Measurements from ENCODE around the gene TMTC1.

The TMTC1 gene

DNA sequence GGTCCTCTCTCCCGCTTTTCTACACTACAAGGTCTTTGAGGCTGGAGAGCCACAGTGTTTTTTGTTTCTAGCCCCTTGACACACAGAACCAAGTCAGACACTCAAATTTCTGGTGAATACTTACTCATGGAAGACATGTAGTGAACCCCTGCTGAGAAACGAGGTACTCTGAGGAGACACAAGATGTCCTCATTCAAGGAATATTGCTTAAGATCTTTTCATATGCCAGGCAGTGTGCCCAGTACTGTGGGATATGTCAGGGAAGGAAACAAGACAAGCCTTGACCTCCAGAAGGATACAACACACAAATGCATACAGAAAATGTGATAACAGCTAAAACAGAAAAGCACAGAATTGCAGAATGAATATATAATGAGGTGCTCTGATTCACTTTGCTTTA is 75.9 kb downstream of the TMTC1 start:
- DNase-seq, result no peak

DNA sequence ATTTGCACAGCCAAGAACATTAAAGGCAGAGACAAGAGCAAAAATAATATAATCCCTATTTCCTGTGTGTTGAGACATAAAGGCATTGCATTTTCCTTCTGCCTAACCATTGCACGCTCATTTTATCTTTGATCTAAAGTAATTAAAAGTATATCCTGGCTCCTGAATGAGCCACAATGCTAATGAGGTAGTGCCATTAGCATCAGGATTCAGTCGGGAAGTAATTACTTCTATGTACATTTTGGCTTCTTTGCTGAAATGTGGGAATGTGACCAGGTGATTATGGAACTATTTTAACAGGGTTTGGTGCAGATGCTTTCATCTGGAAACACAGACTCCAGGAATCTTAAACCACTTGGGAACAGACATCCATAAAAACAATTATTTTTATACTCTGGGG is 77.4 kb downstream of the TMTC1 start:
- no peak for DNase-seq

DNA sequence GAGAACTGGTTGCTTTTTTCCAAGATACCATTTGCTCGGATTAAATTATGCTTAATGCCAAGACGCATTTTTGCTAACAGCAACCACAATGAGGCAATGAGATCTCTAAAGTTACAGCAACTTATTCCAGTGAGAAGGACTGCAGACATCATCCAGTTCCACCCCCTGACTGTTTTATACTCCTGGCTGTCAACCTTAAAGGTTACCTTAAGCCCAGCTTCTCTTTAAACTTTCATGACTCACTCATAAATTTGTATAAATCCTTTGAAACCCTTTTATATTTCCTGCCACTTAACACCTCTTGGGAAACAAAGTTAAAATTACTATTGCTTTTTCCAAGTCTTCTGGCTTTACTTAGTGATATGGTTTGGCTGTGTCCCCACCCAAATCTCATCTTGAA is 80.2 kb downstream of the TMTC1 start:
- DNase-seq, result no peak

DNA sequence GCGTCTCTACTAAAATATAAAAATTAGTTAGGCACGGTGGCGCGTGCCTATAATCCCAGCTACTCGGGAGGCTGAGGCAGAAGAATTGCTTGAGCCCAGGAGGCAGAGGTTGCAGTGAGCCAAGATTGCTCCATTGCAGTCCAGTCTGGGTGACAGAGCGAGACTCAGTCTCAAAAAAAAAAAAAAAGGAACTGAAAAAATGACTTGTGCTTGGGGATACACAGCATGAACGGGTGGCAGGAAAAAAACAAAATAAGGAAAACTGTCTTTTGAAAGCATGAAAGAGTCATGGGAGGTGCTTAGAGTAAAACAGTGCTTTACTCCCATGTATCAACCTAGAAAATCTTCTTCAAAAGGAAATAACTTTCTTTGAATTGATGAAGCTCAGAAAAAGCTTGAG is 80.8 kb downstream of the TMTC1 start:
- no peak for DNase-seq

DNA sequence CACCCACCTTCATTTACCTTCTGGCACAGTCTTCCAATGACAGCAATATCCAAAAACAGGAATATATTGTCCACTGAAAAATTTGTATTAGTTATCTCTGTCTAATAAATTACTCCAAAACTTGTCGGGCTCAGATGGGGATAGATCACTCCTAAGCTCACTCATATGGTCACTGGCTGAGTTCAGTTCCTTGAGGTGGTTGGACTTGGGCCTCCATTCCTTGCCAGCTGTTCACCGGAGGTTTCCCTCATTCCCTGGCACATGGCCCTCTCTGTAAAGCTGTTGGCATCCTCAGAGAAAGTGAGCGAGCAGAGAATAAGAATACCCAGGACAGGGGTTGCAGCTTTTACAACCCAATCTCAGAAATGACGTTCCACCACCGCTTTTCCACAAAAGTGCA is 81.5 kb downstream of the TMTC1 start:
- no peak for DNase-seq

DNA sequence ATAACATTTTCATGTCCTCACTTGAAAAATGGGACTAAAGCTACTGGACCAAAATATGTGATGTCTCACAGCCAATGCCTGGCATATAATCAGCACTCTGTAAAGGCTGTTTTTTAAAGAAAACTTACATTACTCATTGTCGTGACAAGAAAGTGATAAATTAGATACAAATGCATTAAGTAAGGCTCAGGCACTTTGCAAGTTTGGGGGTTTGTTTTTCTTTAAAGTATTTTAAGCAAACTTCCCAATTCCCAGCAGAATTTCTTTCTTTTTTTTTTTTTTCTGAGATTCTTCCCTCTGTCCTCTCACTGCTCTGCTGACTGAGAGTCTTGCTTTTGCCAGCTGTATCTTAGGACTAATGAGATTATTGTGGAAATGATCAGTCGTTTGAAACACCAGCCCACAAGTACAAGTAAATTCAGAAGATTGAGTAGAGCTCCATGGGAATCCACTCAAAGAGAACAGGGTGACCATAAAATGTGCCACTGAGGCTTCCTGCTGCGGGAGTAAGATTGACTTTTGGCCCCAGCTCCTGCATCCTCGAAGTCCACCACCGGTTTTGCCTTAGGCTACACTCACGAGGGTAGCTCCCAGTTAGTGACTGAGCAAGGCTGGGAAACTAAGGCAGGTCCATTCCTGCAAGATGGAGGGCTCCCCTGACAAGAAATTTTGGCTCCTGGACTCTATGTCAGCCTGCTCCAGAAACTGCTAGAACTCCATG is 82.8 kb downstream of the TMTC1 start:
- no peak for DNase-seq

DNA sequence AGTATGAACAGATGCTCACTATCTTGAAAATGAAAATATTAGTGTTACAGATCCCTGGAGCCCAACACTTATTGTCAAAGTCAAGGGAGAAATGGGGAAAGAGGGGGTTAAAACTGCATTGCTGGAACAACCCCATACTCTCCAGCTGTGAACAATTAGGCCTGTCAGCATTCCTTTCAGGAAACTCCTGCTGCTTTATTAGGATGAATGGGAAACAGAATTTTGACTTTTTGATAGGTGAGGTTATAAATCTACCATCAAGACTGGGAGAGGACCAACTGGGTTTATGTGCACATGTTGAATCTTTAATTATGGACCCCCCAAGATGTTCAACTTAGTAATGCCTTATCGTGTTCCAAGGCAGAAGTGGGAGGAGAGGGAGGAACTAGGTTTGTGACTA is 85.0 kb downstream of the TMTC1 start:
- DNase-seq, result no peak

DNA sequence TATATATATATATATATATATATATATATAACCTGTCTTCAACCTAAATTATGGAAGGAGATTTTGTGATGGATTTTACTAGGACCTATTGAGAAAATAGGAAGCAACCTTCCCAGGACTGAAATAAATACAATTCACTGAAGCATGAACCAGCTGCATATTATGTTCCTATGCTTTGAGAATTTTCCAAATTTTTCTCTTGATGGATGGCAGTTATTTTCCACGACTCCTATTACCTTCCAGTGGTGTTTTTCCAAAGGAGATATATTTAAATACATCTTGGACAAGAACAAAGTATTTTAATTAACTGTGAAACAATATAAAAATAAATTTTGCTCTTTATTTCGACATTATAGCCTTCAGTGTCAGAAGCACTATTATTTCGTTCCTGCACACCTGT is 87.9 kb downstream of the TMTC1 start:
- DNase-seq, result no peak

DNA sequence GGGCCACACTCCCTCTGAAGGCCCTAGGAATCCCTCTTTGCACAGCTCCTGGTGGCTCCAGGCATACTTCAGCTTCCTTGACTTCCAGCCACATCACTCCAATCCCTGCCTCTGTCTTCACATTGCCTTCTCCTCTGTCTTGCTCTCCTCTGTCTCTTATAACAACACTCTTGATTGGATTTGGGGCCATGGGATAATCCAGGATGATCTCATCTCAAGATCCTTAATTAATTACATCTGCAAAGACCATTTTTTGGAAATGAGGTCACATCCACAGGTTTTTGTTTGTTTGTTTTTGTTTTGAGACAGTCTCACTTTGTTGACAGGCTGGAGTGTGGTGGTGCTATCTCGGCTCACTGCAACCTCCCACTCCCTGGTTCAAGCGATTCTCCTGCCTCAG is 88.7 kb downstream of the TMTC1 start:
- DNase-seq, result no peak

DNA sequence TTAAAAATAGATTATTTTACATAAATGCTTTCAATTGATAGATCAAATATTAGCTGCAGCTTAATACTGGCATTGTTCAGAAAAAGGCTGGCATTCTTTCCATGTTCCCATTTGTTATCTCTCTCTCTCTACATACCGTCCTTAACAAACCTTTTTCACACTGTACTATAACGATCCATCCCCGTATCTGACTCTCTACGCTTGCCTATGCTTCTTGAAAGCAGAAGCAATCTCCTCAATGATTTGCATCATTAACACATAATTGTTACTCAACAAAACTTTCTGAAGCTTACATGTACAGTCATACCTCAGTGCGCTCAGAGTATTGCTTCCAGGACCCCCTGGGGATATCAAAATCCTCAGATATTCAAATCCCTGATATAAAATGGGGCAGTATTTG is 89.7 kb downstream of the TMTC1 start:
- DNase-seq, result no peak

DNA sequence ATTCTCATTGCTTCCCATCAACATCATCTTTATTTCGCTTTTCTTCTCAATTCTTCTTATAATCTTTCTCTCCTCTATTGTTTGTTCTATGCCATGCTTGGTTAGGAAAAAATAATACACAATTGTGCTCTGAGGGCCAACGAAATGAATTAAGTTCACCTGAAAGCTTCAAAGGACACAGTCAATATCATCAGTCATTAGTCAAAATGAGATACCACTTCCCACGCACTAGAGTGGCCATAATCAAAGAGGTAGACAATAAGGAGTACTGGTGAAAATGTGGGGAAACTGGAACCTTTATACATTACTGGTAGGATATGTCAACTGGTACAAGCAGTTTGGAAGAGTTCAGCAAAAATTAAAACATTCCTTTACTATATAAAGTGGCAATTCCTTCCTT is 91.5 kb downstream of the TMTC1 start:
- no peak for DNase-seq

DNA sequence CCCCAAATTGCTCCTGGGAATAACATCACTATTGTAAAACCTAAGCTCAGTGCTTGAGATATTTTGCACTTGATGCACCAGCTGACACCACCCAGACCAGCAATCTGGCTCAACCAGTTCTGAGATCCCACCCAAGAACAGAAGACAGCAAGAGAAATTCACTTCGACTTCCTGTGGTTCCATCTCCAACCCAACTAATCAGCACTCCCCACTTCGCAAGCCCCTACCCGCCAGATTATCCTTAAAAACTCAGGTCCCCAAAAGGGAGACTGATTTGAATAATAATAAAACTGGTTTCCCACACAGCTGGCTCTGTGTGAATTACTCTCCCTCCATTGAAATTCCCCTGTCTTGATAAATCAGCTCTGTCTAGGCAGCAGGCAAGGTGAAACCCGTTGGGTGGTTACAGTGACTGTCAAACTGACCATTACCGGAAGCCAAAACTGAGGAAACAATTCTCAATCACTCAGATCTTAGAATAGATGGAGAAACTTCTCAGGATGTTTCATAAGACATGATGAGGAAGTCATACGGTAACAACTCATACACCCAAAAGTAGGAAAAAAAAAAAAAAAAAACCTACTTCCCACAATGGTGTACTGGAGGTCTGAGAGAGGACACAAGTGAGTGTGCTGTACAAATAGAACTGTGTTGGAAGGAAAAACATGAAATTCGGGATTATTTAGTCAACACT is 92.4 kb downstream of the TMTC1 start:
- no peak for DNase-seq

DNA sequence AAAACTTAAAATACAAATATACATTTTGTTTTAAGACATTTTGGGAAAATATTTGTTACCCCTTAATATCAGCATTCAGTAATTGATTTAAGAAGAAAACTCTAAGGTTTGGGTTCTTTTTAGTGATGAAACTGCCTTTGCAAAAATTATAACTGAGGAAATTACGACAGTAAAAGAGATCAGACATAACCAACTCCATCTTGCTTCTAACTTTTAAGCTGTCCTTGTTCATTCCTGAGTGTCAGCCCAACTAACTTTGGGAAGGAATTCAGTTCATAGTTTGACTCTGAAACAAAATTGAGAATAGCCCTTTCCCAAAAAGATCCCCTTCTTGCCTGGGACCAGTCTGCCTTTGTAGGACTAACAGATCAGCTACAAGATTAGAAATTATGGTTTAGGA is 93.0 kb downstream of the TMTC1 start:
- DNase-seq, result no peak

DNA sequence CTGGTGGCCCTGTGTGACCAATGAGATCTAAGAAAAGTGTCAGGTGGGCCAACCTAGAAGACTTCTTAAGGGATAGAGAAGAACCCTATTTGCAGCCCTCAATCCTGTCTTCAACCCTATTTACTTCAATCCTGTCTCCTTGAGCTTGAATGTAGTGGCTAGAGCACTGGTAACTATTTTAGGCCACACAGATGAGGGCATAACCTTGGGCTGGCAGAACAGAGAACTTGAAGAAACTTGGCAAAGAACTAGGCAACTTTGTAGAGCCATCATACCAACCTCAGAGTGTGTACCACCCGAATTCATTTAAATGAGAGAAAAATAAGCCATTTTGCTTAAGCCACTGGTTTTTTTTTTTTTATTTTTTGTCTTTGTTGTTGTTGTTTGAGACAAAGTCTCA is 94.8 kb downstream of the TMTC1 start:
- no peak for DNase-seq

DNA sequence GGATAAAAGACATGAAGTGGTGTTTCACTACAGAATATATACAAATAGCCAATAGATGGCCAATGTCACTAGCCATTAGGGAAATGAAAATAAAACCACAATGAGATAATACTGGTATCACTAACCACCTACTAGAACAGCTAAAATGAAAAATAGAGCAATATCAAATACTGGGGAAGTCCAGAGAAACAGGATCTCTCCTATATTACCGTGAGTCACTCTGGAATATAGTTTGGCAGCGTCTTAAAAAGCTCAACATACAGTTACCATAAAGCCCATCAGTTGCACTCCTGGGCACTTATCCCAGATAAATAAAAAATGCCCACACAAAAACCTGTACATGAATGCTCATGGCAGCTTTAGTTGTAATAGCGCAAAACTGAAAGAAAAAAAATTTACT is 101.7 kb downstream of the TMTC1 start:
- DNase-seq, result no peak

DNA sequence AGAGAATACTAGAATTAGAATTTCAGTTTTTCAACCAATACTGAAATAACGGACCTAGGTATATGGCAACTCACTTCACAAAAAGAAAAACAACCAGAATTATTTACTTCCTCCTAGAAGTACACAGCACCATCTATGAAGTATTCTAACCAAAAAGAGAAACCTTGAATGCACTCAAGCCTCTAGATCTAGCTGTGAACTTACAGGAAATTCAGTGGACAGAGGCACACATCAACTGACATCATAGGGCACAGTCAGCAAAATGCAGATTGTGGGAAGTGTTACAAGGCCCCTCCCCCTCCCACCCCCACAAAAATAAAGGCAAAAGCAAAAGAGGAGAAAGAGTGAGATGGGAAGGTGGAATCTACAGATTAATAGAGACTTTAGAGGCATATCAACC is 102.4 kb downstream of the TMTC1 start:
- DNase-seq, result no peak

DNA sequence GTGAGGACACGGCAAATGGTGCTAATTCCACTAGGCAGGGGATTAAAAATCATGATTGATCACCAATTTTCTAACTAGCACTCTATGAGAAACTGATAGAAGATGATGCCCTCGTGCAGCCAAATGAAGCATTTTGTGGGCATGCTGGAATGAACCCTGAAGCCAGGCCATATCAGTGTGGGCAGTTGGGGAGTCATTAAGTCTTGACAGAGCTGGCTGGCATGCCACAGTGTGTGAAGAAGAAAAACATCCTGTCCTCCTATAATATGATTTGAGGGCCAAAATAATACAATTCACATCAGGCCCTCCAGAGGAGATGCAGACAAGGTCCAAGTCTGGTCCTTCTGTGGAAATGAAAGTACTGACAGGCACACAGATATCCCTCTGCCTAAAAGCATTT is 107.1 kb downstream of the TMTC1 start:
- DNase-seq, result no peak

DNA sequence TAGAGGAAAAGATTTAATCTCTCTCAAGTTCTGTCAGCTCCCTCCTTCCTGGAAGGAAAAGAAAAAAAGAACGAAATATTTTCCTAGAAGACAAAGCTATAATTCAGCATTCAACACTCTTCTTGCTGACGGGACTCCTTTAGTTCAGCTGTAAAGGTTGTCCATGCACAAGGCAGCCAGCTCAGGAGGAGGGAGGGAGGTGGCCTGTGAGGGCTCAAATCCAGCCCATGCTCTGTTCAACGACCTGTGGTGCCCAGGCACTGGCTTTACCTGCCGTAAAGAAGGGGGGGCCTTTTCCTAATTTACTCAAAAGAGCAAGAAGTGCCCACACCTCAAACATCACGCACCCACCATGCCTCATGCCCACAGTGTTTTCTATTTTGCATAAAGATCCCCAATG is 109.3 kb downstream of the TMTC1 start:
- no peak for DNase-seq

DNA sequence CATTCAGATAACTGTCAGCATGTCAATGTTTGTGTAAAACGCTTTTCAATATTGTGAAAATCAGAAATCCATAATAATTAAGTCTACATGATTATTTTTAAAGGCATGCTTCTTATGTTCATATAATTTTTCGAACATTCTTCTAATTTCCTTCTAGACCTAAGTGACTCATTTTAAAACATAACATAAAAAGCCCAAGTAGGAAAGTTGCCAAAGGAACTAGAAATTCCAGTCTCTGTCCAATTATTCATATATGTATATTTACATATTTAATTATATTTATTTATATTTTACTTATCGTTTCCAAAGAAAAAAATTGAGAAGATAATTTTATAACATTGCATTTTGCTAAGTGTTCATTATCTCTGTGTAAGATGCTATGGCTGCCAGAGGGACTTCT is 110.4 kb downstream of the TMTC1 start:
- no peak for DNase-seq

DNA sequence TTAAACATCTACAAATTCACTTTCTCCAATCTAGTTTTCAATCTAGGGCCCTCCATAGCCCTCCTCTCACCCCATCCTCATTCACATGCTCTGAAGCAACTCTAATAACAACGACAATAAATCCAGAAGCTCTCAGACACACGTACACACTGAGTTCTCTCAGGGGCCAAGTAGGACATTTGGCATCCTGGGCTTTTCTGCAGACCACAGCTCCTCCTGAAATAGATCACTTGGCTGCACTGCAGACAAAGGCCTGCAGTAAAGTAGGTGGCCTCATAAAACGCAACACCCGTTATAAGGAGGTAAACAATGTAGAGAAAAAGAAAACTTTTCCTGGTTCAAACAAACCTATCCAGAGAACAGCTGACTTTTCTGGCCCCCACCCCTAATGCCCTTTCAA is 111.2 kb downstream of the TMTC1 start:
- DNase-seq, result no peak

DNA sequence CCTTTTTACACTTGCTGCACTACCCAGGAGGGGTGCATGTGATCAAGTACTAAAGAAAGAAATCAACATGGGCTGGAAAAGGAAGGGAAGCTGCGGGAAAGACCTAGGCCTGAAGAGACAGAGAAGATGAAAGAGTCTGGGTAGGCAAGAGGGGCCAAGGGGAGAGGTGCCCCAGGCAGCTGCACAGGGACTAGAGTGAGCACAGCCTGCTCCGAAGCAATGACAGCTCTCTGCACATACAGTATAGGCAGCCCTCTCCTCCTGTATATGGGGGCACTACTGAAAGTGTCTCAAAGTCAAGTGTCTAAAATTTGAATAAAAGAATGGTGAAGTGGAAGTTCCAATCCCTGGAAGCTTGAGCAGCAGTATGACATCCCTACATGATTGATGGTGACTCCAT is 112.0 kb downstream of the TMTC1 start:
- DNase-seq, result no peak

DNA sequence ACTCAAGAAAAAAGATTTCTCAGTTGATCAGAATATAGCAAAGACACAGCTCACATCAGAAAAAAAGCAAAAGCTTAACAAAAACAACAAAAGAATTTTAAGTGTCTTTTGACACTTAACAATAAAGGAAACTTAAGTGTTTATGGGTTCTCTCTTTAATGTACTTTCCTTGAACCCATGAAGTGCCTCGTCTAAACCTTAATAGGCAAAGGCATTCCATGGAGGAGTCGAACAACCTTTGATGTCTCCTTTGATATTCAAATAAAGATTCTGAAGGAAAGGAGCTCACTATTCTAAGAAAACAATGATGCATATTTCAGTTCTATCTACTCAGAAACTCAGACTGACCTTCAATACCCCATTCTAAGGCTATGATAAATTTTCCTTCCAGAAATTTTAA is 116.7 kb downstream of the TMTC1 start:
- no peak for DNase-seq

DNA sequence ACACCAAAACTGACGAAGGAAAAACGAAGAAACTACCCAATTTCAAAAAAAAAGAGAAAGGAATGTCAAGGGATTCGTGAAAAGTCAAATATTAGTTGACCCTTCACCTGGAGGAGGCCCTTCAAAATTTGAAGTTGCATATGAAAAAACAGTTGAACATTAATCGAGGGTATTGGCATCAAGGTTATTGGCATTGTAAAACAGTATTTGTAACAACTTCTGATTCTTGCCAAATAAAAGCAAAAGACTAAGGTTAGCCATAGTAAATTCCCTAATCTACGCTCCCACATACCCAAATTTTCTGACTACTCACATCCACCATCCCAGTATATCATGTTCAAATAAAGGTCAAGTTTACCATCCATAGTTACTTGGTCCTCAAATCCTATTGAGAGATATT is 118.6 kb downstream of the TMTC1 start:
- DNase-seq, result no peak

DNA sequence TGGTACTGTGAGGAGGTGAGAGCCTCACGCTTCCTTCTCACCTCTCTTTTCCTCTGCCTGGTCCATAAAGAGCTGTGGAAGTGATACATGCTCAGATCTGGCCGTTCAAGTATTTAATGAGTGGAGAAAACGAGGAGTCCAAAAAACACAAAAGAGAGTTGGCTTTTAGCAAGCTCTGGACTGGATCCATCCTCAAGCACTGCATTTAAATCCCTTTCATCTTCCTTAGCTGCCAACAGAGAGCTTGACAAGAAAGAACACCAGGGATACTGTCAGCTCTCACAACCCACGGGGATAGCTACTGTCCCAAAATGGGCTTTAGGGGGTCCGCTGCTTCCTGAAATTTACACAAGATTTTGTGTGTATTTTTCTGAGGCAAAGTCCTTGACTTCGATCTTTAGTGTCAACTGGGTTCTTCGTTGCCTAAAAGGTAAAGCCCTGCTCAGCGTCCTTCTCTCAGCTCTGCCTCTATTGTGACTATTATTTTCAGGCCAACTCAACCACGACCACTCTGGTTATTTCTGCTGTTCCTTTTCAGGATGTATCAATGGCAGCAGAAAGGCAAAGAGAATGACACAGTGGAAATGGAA is 120.9 kb downstream of the TMTC1 start:
- no peak for DNase-seq

DNA sequence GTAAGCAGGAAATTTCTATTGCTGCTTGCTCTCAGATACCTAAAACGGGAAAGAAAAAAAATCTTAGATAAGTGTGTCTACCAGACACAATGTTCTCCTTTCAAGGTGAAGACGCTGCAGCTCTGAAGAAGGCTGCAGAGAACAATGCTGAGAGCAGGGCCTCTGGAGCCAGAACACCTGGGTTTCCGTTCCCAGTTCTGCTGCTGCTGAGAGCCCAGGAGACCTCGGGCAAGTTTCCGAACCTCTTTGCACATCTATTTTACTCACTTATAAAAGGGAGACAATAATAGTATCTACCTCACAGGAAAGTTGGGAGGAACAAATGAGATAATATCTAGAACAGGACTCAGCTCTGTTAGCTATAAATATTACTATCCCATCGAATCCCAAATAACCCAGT is 122.9 kb downstream of the TMTC1 start:
- DNase-seq, result no peak
